Endothelial cell of umbilical vein (primary cell): Measurements from ENCODE around the gene IPO13. TPM values are rescaled to one million over a fixed set of nuclear protein-coding genes. Genes with fewer than 3 reads are reported as not detected.

Experiments
- BruUV-seq: library from RNA; stranded (reverse); fragments of 400-500 nt; replicated peaks from 2 replicates; lab custom pipeline; 2021; lab: Mats Ljungman, UMichigan
- CTCF ChIA-PET: fragments of 300-600, 350-600 bp; sonication (Branson Sonifier 250); formaldehyde crosslinking; loops from one replicate; lab custom pipeline; 2021; ENCODE audit warnings: antibody characterized with exemption, inconsistent platforms; lab: Charles Lee
- POLR2A ChIA-PET: fragments of 300-600, 350-600 bp; sonication (Branson Sonifier 250); formaldehyde crosslinking; loops from one replicate; lab custom pipeline; 2021; ENCODE audit warnings: antibody characterized with exemption, inconsistent platforms; lab: Charles Lee
- DNase-seq: peaks from one replicate; pipeline ENCODE4 v3.0.0-alpha.2; 2011; ENCODE audit warnings: low read depth, low spot score
- FAIRE-seq: peaks from 2 replicates; lab custom pipeline; 2011; peaks lifted over from hg19 to GRCh38; lab: Jason Lieb, UNC
- H2AFZ ChIP-seq: 2 replicates; pipeline ENCODE4 v1.6.0; 2012; ENCODE audit warnings: low read depth, low read length, control low read depth, inconsistent platforms
- H3K27ac ChIP-seq: 2 replicates; pipeline ENCODE4 v1.5.1; 2011; ENCODE audit warnings: low read depth, mild to moderate bottlenecking, control low read depth, low read length, moderate library complexity; ENCODE audit not compliant: insufficient read depth
- H3K27me3 ChIP-seq, 2 experiments: 2 replicates each; pipeline versions ENCODE4 v1.6.0 to v1.6.1; 2011; ENCODE audit warnings: low read length in 2 of 2, mixed read lengths in 1 of 2; ENCODE audit not compliant: control insufficient read depth in 2 of 2, insufficient read depth in 2 of 2
- H3K36me3 ChIP-seq, 2 experiments: 2 replicates in 1 of 2; 3 replicates in 1 of 2; pipeline ENCODE4 v1.5.1; 2011; ENCODE audit warnings: low read length in 2 of 2, mild to moderate bottlenecking in 1 of 2, moderate library complexity in 1 of 2; ENCODE audit not compliant: control insufficient read depth in 2 of 2, insufficient read depth in 2 of 2; ENCODE audit errors: extremely low read depth in 1 of 2
- H3K4me1 ChIP-seq: 3 replicates; pipeline ENCODE4 v1.5.1; 2011; ENCODE audit warnings: mild to moderate bottlenecking, low read length; ENCODE audit not compliant: control insufficient read depth, insufficient read depth; ENCODE audit errors: extremely low read depth
- H3K4me2 ChIP-seq: 2 replicates; pipeline ENCODE4 v1.6.1; 2011; ENCODE audit warnings: low read length, control low read depth, mixed read lengths; ENCODE audit not compliant: insufficient read depth
- H3K4me3 ChIP-seq, 3 experiments: fragments of 200-600 bp in 1 of 3; sonication (generic), shearing (Covaris generic) in 1 of 3; replicated peaks in 1 of 3; 2 replicates each; pipeline ENCODE4 v1.5.1; 2011 to 2016; ENCODE audit warnings: control low read depth in 3 of 3, low read length in 3 of 3, mild to moderate bottlenecking in 2 of 3, inconsistent platforms in 1 of 3, low read depth in 1 of 3, moderate library complexity in 1 of 3; ENCODE audit not compliant: insufficient read depth in 1 of 3
- H3K79me2 ChIP-seq: 2 replicates; pipeline ENCODE4 v1.6.0; 2012; ENCODE audit warnings: low read length, inconsistent platforms; ENCODE audit not compliant: control insufficient read depth, insufficient read depth
- H3K9ac ChIP-seq: replicated peaks from 2 replicates; pipeline ENCODE3; 2011; ENCODE audit warnings: low read length, control low read depth; ENCODE audit not compliant: insufficient read depth; ENCODE audit errors: extremely low read depth
- H3K9me1 ChIP-seq: replicated peaks from 3 replicates; pipeline ENCODE4 v1.6.0; 2011; ENCODE audit warnings: mild to moderate bottlenecking, low read length; ENCODE audit not compliant: control insufficient read depth, insufficient read depth; ENCODE audit errors: extremely low read depth
- H3K9me3 ChIP-seq: replicated peaks from 2 replicates; pipeline ENCODE4 v1.5.1; 2012; ENCODE audit warnings: low read length, inconsistent platforms; ENCODE audit not compliant: control insufficient read depth, insufficient read depth
- H4K20me1 ChIP-seq: replicated peaks from 2 replicates; pipeline ENCODE3; 2011; ENCODE audit warnings: mild to moderate bottlenecking, low read length; ENCODE audit not compliant: control insufficient read depth, insufficient read depth; ENCODE audit errors: extremely low read depth
- CTCF ChIP-seq, 2 donors: IDR thresholded peaks; 1 replicate in 1 of 2; 2 replicates in 1 of 2; pipeline ENCODE4 v1.5.1; 2011; ENCODE audit warnings: low read length in 2 of 2, mild to moderate bottlenecking in 2 of 2, moderate library complexity in 2 of 2, control low read depth in 1 of 2, inconsistent platforms in 1 of 2, low read depth in 1 of 2; ENCODE audit not compliant: insufficient read depth in 1 of 2; ENCODE audit errors: extremely low read depth in 1 of 2
- EZH2 ChIP-seq: IDR thresholded peaks from 2 replicates; pipeline ENCODE4 v1.6.1; 2012; ENCODE audit warnings: borderline replicate concordance, low read depth, mild to moderate bottlenecking, moderate library complexity, low read length, inconsistent platforms; ENCODE audit not compliant: severe bottlenecking
- FOS ChIP-seq: IDR thresholded peaks from 2 replicates; pipeline ENCODE4 v1.6.1; 2011; ENCODE audit warnings: mild to moderate bottlenecking, low read length, moderate library complexity, borderline replicate concordance; ENCODE audit not compliant: insufficient read depth
- GATA2 ChIP-seq: IDR thresholded peaks from 2 replicates; pipeline ENCODE4 v1.7.0; 2011; ENCODE audit warnings: low read depth, mild to moderate bottlenecking, moderate library complexity, mixed read lengths, low read length; ENCODE audit not compliant: insufficient read length, insufficient read depth
- JUN ChIP-seq: IDR thresholded peaks from 2 replicates; pipeline ENCODE4 v1.6.1; 2011; ENCODE audit warnings: borderline replicate concordance, low read depth; ENCODE audit not compliant: insufficient read length, insufficient read depth
- MAX ChIP-seq: IDR thresholded peaks from 2 replicates; pipeline ENCODE4 v1.6.1; 2011; ENCODE audit not compliant: insufficient read depth, insufficient read length
- MYC ChIP-seq: IDR thresholded peaks from one replicate; pipeline ENCODE4 v1.6.1; 2011; ENCODE audit warnings: mild to moderate bottlenecking, low read depth, low read length
- POLR2A ChIP-seq: IDR thresholded peaks from 2 replicates; pipeline ENCODE4 v1.6.1; 2012; ENCODE audit warnings: low read depth, mild to moderate bottlenecking, control low read depth, low read length
- POLR2AphosphoS5 ChIP-seq: IDR thresholded peaks from 2 replicates; pipeline ENCODE4 v1.6.1; 2012; ENCODE audit warnings: low read depth, mild to moderate bottlenecking, control low read depth, low read length, moderate library complexity; ENCODE audit not compliant: insufficient read depth
- dilution Hi-C: fragments of 300-500 bp; cut with MboI; formaldehyde crosslinking; loops from one replicate; pipeline ENCODE4 v1.15.0; 2019; ENCODE audit warnings: low sequenced_read_pairs; ENCODE audit not compliant: extremely low pct_ligation_motif_present
- intact Hi-C: fragments of 100-400 bp; cut with micrococcal nuclease; formaldehyde crosslinking; loops from one replicate; pipeline ENCODE4 v1.10.0; 2022
- polyA plus RNA-seq, 4 experiments: library from polyadenylated mRNA; depleted of rRNA in 3 of 4; stranded (reverse) in 3 of 4; unstranded in 1 of 4; fragments of >200 nt; gene quantifications; 2 replicates each; pipeline versions ENCODE4 v1.2.1 to v1.2.3, GENCODE V29; 2011 to 2012; ENCODE audit warnings: missing spikeins in 1 of 4
- total RNA-seq: library from RNA; stranded (reverse); gene quantifications from 2 replicates; pipeline ENCODE4 v1.2.3, GENCODE V29; 2021

The IPO13 gene
- total and polyA plus RNA-seq, 2 donors (not counting 3 experiments of a cell fraction or from before 2014, with no cell fraction given) = 28.9 to 29.3 TPM

GRCh38 chr1:43957407-43958040, 10.8 kb downstream of the IPO13 start:
- POLR2A ChIA-PET = no interaction called here
- Histone ChIP-seq H3K4me1 (no peaks in the 10 kb centered on the region), H3K9ac (no peak overlapping the region), H3K79me2 (no peaks in the 10 kb centered on the region), H3K9me3 (no peaks in the 10 kb centered on the region), H2AFZ (no peak overlapping the region), H3K4me3 (no peak overlapping the region), H3K27ac (no peak overlapping the region), H3K9me1 (no peaks in the 10 kb centered on the region), H4K20me1 (no peaks in the 10 kb centered on the region), H3K4me2 (no peak overlapping the region), H3K36me3 (peaks cover 5 to 31% of the 10 kb centered on the region in 2 experiments), H3K27me3 (no peaks in the 10 kb centered on the region)
- no TSS peak for BruUV-seq
- DNase-seq (no peak), FAIRE-seq (no peak)
- intact Hi-C loops (no loop called here), dilution Hi-C loops (no loop called here)
- TF ChIP-seq EZH2 = no peak
- TF ChIP-seq CTCF (IDR thresholded peaks at IDR 0.05; ENCODE audit: extremely low read depth in 1 of 2, insufficient read depth in 1 of 2, low read depth in 1 of 2, low read length in 2 of 2) = no peak
- TF ChIP-seq MYC = no peak
- no peak for TF ChIP-seq POLR2A
- no peak for TF ChIP-seq POLR2AphosphoS5
- no peak for TF ChIP-seq GATA2
- no peak for TF ChIP-seq MAX
- no peak for TF ChIP-seq FOS
- TF ChIP-seq JUN = no peak
- CTCF ChIA-PET = interaction anchor here (1.0 to 1.7 kb wide), 3 partner anchors 17 to 194 kb away, joined by 3 to 8 read pairs (median 3); partner anchors contain the start of gene ATP6V0B
